Measurements from ENCODE around the gene HTRA3. TPM values are rescaled to one million over a fixed set of nuclear protein-coding genes. Genes with fewer than 3 reads are reported as not detected.
A peak's percentile ranks its signal among the peaks of the same experiment; 100 is the strongest.

HTRA3 gene
- total and polyA plus RNA-seq, 2 of the 4 experiments (the other 2 are of a cell fraction): 1.3 to 9.5 TPM

DNA sequence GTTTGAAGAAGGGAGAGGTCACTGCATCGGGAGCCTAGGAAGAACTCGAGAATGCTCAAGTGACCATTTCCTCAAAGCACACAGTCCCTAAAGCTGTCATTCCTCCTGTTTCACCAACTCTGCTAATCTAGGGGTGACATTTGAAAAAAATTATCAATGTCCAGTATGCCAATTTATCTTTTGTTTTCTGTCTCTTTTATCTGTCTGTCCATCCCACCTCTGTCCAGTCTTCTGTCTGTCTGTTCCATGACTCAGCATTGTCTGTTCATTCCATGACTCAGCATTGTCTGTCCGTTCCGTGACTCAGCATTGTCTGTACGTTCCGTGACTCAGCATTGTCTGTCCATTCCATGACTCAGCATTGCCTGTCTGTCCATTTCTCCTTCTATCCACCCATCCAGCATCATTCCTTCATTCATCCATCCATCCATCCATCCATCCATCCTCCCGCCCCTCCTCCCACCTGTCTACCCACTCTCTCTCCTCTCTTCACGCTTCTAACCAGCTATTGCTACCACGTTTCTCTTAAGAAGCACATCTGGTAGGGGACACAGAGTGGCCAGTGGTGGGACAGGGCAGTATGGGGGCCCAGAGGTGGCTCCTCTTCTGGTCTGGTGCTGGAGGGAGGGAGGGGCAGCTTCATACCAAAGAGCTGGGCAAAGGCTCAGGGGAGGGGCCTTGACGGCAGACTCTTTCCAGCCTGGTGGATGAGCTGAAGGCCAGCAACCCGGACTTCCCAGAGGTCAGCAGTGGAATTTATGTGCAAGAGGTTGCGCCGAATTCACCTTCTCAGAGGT is 34.1 kb downstream of the HTRA3 start (continued):
- TF ChIP-seq MXI1 (IDR thresholded peaks at IDR 0.05; ENCODE audit: borderline replicate concordance, low read depth, low read length) (peak; percentile 48; the same call in 1 of the 2 replicates), BHLHE40 (IDR thresholded peaks at IDR 0.05; ENCODE audit: low read depth, low read length) (peak; percentile 50; the same call in 1 of the 2 replicates)

DNA sequence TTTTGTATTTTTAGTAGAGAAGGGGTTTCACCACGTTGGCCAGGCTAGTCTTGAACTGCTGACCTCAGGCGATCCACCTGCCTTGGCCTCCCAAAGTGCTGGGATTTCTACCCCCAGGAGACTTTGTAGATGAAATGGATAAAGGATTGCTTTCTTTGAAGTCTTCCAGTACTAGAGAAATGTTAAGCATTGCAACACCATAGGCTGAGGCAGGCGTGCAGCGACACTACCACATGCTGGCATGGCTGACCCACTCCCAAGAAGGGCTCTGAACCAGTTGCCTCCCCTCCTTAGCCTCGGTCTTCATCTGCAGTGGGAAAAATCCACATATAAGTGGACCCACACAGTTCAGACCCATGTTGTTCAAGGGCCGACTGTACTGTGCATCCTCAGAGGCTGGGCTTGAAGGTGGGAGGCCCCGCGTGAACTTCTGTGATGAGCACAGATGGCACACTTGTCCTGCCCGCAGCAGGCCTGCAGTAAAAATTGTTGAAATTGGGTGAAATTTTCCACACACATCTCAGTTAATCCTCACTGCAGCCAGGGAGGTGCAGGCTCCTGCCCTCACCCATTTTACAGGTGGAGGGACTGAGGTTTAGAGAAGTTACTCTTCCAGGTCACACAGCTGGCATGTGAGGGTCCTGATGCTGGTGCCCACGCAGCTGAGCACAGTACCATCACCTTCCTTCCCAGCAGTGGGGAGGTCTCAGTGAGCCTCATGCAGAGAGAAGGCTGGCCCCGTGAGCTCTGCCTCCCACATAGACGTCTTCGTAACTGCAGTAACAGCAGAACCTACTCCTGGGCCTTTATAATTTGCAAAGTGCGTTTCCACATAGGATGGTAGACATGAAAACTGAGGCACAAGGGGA is 35.5 kb downstream of the HTRA3 start:
- H2AK5ac ChIP-seq (ENCODE audit: low read depth, low read length): peak overlapping the region; percentile 10
- no peak overlapping the region; a peak in 1 of 4 replicates for H4K8ac ChIP-seq (ENCODE audit: low read depth in 2 of 2, low read length in 2 of 2)
- ChIA-PET POLR2A (ENCODE audit: unreplicated experiment) (no interaction called here), CTCF (no interaction called here)
- no peak overlapping the region for H3K4me3 ChIP-seq (ENCODE audit: insufficient read depth, low read depth, low read length)
- peak overlapping the region; percentile 73 for H2BK120ac ChIP-seq (ENCODE audit: low read depth, low read length)
- DNase-seq: no peak
- peak overlapping the region; percentile 81 for H2BK20ac ChIP-seq (ENCODE audit: low read depth, low read length)
- no TSS peak for BruUV-seq (replicated peaks)
- H3K23ac ChIP-seq (ENCODE audit: low read depth, low read length): 0 out of 2 replicates have a peak overlapping the region, but pooled peaks have one; percentile 31
- no peak overlapping the region for H2BK5ac ChIP-seq (ENCODE audit: low read depth, low read length, poor library complexity, severe bottlenecking)
- WGBS, 2 experiments (ENCODE audit: extremely low coverage in 2 of 2, insufficient read length in 1 of 2): 92% methylated on average over 6 of the region's 14 CpGs; no CpG with 5 or more reads in 1 of the 2 experiments
- TF ChIP-seq FOS (IDR thresholded peaks at IDR 0.05; ENCODE audit: low read depth, low read length) (no peak), CEBPB (IDR thresholded peaks at IDR 0.05; ENCODE audit: low read depth, low read length) (peak; percentile 23; the same call in 1 of the 2 replicates)
- H3K4me1 ChIP-seq (ENCODE audit: control insufficient read depth, insufficient read depth, low read length): peaks cover 15% of the 10 kb centered on the region
- in situ Hi-C loops (cut with MboI; ENCODE audit: low sequenced_read_pairs): no loop called here
- H3K27ac ChIP-seq (ENCODE audit: insufficient read depth, low read length): no peak overlapping the region
- peaks cover 1% of the 10 kb centered on the region; the same call in 1 of the 2 replicates for H3K27me3 ChIP-seq (ENCODE audit: control insufficient read depth, insufficient read depth, low read length)
- H3K36me3 ChIP-seq (ENCODE audit: control insufficient read depth, insufficient read depth, low read length): no peaks in the 10 kb centered on the region
- 0 out of 2 replicates have a peak, but pooled peaks cover 2% of the 10 kb centered on the region for H3K9me3 ChIP-seq (ENCODE audit: control insufficient read depth, insufficient read depth, low read length)
- H4K5ac ChIP-seq (ENCODE audit: low read depth, low read length): no peak overlapping the region
- peak overlapping the region; percentile 85 for H4K91ac ChIP-seq (ENCODE audit: insufficient read depth, low read depth, low read length)
- dilution Hi-C loops (cut with HindIII; ENCODE audit: low sequenced_read_pairs, unreplicated experiment): no loop called here
- peak overlapping the region; percentile 94 for H3K4ac ChIP-seq (ENCODE audit: low read depth, low read length)
- ATAC-seq (ENCODE audit: low read depth): no peak
- no peak overlapping the region; the same call in 2 of the 3 replicates for H2BK15ac ChIP-seq (ENCODE audit: low read depth, low read length)
- H3K14ac ChIP-seq (replicated peaks; ENCODE audit: low read depth, low read length): peak overlapping the region; percentile 51; the same call in 1 of the 2 replicates
- intact Hi-C loops (cut with micrococcal nuclease): no loop called here
- H3K79me1 ChIP-seq (ENCODE audit: low read depth in 1 of 2, low read length in 2 of 2): no peaks in the 10 kb centered on the region
- H2AK9ac ChIP-seq (replicated peaks; ENCODE audit: low read depth, low read length, poor library complexity): peak overlapping the region; percentile 55
- no peak overlapping the region; the same call in 1 of the 2 replicates for H3K18ac ChIP-seq (ENCODE audit: low read depth, low read length)
- H2AFZ ChIP-seq (replicated peaks; ENCODE audit: low read length, poor library complexity): no peak overlapping the region
- no peak overlapping the region for H3K4me2 ChIP-seq (ENCODE audit: low read depth, low read length)
- no peaks in the 10 kb centered on the region for H4K20me1 ChIP-seq (ENCODE audit: insufficient read depth, low read length)
- H3K9me1 ChIP-seq (ENCODE audit: insufficient read depth, low read length): peaks cover 9% of the 10 kb centered on the region; the same call in 1 of the 2 replicates
- H3K9ac ChIP-seq (ENCODE audit: low read depth, low read length): no peak overlapping the region
- no peak overlapping the region for H3K56ac ChIP-seq (ENCODE audit: extremely low read depth, insufficient read depth, low read length)

Measured in IMR-90 (cell line).